ENCODE results near the gene PADI4. TPM values are rescaled to one million over a fixed set of nuclear protein-coding genes. Genes with fewer than 3 reads are reported as not detected.

PADI4 gene
- total and polyA plus RNA-seq, 12 donors: 0.05 to 0.72 (median 0.27) TPM; not detected in 5

DNA sequence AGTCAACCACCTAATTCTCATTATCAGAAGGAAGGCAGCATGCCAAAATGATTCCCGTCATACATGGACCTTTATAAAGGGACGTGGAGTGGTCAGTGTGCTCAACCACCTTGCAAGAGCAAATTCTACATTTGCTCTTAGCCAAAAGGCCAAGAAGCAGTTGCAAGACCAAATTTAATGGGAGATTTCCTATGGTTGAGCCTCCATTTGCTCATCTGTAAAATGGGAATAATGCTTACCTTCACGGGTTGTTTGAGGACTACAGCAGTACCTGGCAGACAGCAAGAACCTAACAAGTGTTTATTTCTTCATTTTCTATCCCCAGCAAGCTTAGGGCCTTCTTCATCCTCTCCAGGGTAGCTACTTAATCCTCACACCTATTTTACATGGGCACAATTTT is 17.4 kb upstream of the PADI4 start:
- no peaks in the 10 kb centered on the region for H3K36me3 ChIP-seq (replicated peaks in 1 of 2)
- H3K9me3 ChIP-seq (replicated peaks in 1 of 3): no peaks in the 10 kb centered on the region
- H3K4me3 ChIP-seq: no peak overlapping the region
- no peak for DNase-seq
- 84 to 94% (median 87%) methylated on average over 3 of the region's 3 CpGs for WGBS, 4 donors
- no peaks in the 10 kb centered on the region for H3K4me1 ChIP-seq (replicated peaks in 1 of 2)
- no peak overlapping the region for H3K27ac ChIP-seq
- peaks cover 10% of the 10 kb centered on the region for H3K27me3 ChIP-seq
- intact Hi-C loops (cut with DNase I): no loop called here
- TF ChIP-seq, protein P1, sequence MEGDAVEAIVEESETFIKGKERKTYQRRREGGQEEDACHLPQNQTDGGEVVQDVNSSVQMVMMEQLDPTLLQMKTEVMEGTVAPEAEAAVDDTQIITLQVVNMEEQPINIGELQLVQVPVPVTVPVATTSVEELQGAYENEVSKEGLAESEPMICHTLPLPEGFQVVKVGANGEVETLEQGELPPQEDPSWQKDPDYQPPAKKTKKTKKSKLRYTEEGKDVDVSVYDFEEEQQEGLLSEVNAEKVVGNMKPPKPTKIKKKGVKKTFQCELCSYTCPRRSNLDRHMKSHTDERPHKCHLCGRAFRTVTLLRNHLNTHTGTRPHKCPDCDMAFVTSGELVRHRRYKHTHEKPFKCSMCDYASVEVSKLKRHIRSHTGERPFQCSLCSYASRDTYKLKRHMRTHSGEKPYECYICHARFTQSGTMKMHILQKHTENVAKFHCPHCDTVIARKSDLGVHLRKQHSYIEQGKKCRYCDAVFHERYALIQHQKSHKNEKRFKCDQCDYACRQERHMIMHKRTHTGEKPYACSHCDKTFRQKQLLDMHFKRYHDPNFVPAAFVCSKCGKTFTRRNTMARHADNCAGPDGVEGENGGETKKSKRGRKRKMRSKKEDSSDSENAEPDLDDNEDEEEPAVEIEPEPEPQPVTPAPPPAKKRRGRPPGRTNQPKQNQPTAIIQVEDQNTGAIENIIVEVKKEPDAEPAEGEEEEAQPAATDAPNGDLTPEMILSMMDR (IDR thresholded peaks at IDR 0.05): no peak
- no peak for TF ChIP-seq POLR2A (IDR thresholded peaks at IDR 0.05)

DNA sequence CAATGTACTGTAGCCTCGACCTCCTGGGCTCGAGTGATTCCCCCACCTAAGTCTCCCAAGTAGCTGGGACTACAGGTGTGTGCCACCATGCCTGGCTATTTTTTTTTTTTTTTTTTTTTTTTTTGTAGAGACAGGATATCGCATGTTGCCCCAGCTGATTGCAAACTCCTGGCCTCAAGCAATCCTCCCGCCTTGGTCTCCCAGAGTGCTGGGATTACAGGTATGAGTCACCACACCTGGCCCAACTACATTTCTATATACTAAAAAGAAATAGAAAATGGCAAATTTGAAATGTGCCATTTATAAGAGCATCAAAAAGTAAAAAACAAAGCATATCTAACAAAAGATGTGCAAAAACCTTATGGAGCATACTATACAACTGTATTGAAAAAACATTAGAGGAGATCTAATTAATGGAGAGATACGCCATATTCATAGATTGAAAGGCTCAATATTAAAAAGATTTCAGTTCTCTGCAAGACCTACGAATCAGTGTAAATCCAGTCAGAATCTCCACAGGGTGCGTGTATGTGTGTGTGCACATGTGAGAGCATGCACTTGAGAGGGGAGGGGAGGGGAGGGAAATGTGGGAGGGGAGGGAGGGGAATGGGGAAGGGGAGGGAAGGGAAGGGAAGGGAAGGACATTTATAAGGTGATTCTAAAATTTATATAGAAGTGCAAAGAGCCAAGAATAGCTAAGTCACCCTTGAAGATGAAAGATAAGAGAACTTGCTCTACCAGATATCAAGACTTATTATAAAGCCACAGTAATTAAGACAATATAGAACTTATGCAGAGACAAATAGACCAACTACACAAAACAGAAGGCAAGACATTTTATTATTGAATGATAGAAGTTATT is 15.5 kb upstream of the PADI4 start:
- H3K27ac ChIP-seq: no peak overlapping the region
- H3K9me3 ChIP-seq (replicated peaks in 1 of 3): no peaks in the 10 kb centered on the region
- H3K4me3 ChIP-seq: no peak overlapping the region
- intact Hi-C loops (cut with DNase I): no loop called here
- peaks cover 10% of the 10 kb centered on the region for H3K27me3 ChIP-seq
- no peak for DNase-seq
- no peaks in the 10 kb centered on the region for H3K36me3 ChIP-seq (replicated peaks in 1 of 2)
- TF ChIP-seq, protein P1 (IDR thresholded peaks at IDR 0.05): no peak
- no peak for TF ChIP-seq POLR2A (IDR thresholded peaks at IDR 0.05)
- WGBS, 4 donors: 51 to 66% (median 64%) methylated on average over 7 of the region's 7 CpGs
- no peaks in the 10 kb centered on the region for H3K4me1 ChIP-seq (replicated peaks in 1 of 2)

DNA sequence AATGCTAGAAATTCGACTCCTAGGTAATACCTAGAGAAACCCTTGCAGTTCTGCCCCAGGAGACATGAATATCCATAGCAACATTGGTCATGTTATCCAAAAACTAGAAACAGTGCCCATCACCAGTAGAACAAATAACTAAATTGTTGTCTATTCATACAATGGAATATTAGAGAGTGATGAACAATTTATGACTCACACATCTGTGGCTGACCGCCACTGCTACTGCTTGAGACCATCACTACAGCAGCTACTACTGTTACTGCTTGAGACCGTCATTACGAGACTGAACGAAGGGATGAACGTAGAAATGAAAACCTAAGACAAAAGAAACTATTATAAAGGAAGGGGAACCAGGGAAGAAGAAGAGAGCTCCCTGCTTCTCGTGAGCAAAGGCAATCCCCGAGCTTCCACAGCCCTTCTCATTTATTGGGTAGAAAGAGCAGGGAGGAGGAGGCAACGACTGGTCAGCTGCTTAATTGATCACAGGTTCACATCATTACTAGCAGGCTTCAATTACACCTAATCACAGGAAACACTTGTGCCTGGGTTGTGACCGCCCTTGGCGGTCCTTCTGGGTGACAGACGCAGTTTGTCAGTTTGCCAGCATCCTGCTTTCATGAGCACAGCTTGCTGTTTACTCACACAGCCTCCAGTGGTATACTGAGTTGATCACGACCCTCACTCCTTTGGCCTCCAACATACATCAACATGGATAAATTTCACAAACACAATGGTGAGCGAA is 14.1 kb upstream of the PADI4 start:
- no peaks in the 10 kb centered on the region for H3K36me3 ChIP-seq (replicated peaks in 1 of 2)
- H3K27ac ChIP-seq: no peak overlapping the region
- TF ChIP-seq, protein P1 (IDR thresholded peaks at IDR 0.05): no peak
- no peak for TF ChIP-seq POLR2A (IDR thresholded peaks at IDR 0.05)
- H3K4me3 ChIP-seq: no peak overlapping the region
- H3K27me3 ChIP-seq: peaks cover 10% of the 10 kb centered on the region
- DNase-seq: no peak
- no peaks in the 10 kb centered on the region for H3K9me3 ChIP-seq (replicated peaks in 1 of 3)
- 48 to 57% (median 52%) methylated on average over 14 of the region's 14 CpGs for WGBS, 4 donors
- intact Hi-C loops (cut with DNase I): no loop called here
- no peaks in the 10 kb centered on the region for H3K4me1 ChIP-seq (replicated peaks in 1 of 2)

DNA sequence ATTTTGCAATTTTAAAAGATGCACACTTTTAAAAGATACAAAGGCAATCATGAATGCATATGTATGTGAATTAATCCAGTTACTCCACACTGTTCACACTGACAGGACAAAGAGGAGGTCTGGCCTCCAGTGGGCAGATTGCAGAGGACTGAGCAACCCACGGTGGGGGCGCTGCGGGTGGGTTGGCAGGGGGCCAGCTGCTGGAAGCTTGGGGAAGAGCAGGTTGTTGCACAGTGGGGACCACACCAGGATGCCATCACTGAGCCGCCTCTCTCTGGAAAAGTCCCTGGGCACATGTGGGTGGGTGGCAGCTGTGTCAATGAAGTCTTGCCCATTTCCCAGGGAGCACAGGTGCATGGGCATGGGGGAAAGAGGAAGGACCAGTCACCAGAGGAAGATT is 12.7 kb upstream of the PADI4 start:
- no peak for TF ChIP-seq POLR2A (IDR thresholded peaks at IDR 0.05)
- TF ChIP-seq, protein P1 (IDR thresholded peaks at IDR 0.05): no peak
- WGBS, 4 donors: 55 to 100% (median 59%) methylated on average over 1 to 4 of the region's 4 CpGs
- intact Hi-C loops (cut with DNase I): no loop called here
- no peak overlapping the region for H3K4me3 ChIP-seq
- H3K36me3 ChIP-seq (replicated peaks in 1 of 2): no peaks in the 10 kb centered on the region
- H3K27ac ChIP-seq: no peak overlapping the region
- DNase-seq: no peak
- H3K9me3 ChIP-seq (replicated peaks in 1 of 3): no peaks in the 10 kb centered on the region
- no peaks in the 10 kb centered on the region for H3K4me1 ChIP-seq (replicated peaks in 1 of 2)
- H3K27me3 ChIP-seq: peaks cover 10% of the 10 kb centered on the region
